Mesenchymal stem cell (in vitro differentiated cells and primary cell): Measurements from ENCODE around the gene C2orf81.
A peak's percentile ranks its signal among the peaks of the same experiment; 100 is the strongest.

ENCODE experiments used
- DNase-seq: peaks from one replicate; pipeline ENCODE4 v3.0.0-alpha.2; 2013
- H2AFZ ChIP-seq: one replicate; pipeline ENCODE4 v1.6.1; 2013; ENCODE audit warnings: low read depth, mild to moderate bottlenecking, control low read depth, inconsistent platforms, low read length, moderate library complexity
- H2AK5ac ChIP-seq: 2 replicates; pipeline ENCODE4 v1.6.1; 2013; ENCODE audit warnings: low read length, moderate library complexity, mild to moderate bottlenecking, inconsistent platforms; ENCODE audit not compliant: severe bottlenecking
- H2BK120ac ChIP-seq: one replicate; pipeline ENCODE4 v1.6.1; 2013; ENCODE audit warnings: low read depth, mild to moderate bottlenecking, inconsistent platforms, low read length, moderate library complexity
- H2BK12ac ChIP-seq, 2 experiments: one replicate each; pipeline ENCODE4 v1.6.1; 2013; ENCODE audit warnings: inconsistent platforms in 2 of 2, low read length in 2 of 2, mild to moderate bottlenecking in 2 of 2, moderate library complexity in 2 of 2, control low read depth in 1 of 2
- H2BK15ac ChIP-seq: one replicate; pipeline ENCODE4 v1.6.1; 2013; ENCODE audit warnings: mild to moderate bottlenecking, low read depth, inconsistent platforms; ENCODE audit not compliant: poor library complexity, severe bottlenecking
- H2BK5ac ChIP-seq: 2 replicates; pipeline ENCODE4 v1.6.1; 2013; ENCODE audit warnings: low read depth, mild to moderate bottlenecking, low read length, control low read depth, inconsistent platforms; ENCODE audit not compliant: poor library complexity, severe bottlenecking
- H3K14ac ChIP-seq, 2 experiments: one replicate each; pipeline ENCODE4 v1.6.1; 2013; ENCODE audit warnings: inconsistent platforms in 2 of 2, low read length in 2 of 2, control low read depth in 1 of 2, mild to moderate bottlenecking in 1 of 2, moderate library complexity in 1 of 2
- H3K18ac ChIP-seq, 2 experiments: one replicate each; pipeline ENCODE4 v1.6.1; 2013; ENCODE audit warnings: inconsistent platforms in 2 of 2, low read length in 2 of 2, control low read depth in 1 of 2, low read depth in 1 of 2, mild to moderate bottlenecking in 1 of 2
- H3K23ac ChIP-seq, 2 experiments: one replicate each; pipeline ENCODE4 v1.6.1; 2013; ENCODE audit warnings: inconsistent platforms in 2 of 2, low read length in 2 of 2, mild to moderate bottlenecking in 2 of 2, moderate library complexity in 2 of 2, control low read depth in 1 of 2
- H3K27ac ChIP-seq: 2 replicates; pipeline ENCODE4 v1.5.1; 2013; ENCODE audit warnings: mild to moderate bottlenecking, moderate library complexity, low read length, control low read depth, inconsistent platforms; ENCODE audit not compliant: poor library complexity, severe bottlenecking
- H3K27me3 ChIP-seq, 2 experiments: 2 replicates each; pipeline versions ENCODE4 v1.6.1 to v1.7.0; 2013; ENCODE audit warnings: low read length in 2 of 2, mild to moderate bottlenecking in 2 of 2, moderate library complexity in 2 of 2, control low read depth in 1 of 2, inconsistent platforms in 1 of 2; ENCODE audit not compliant: control insufficient read depth in 1 of 2, insufficient read depth in 1 of 2
- H3K36me3 ChIP-seq, 2 experiments: 2 replicates each; pipeline versions ENCODE4 v1.6.1 to v1.7.0; 2013; ENCODE audit warnings: low read length in 2 of 2, control low read depth in 1 of 2, inconsistent platforms in 1 of 2, low read depth in 1 of 2, mild to moderate bottlenecking in 1 of 2; ENCODE audit not compliant: insufficient read depth in 2 of 2, control insufficient read depth in 1 of 2
- H3K4ac ChIP-seq, 2 experiments: one replicate each; pipeline ENCODE4 v1.6.1; 2013; ENCODE audit warnings: inconsistent platforms in 2 of 2, low read length in 2 of 2, mild to moderate bottlenecking in 2 of 2, moderate library complexity in 2 of 2, control low read depth in 1 of 2, low read depth in 1 of 2
- H3K4me1 ChIP-seq: 2 replicates; pipeline ENCODE4 v1.6.1; 2013; ENCODE audit warnings: low read depth, low read length, control low read depth; ENCODE audit not compliant: control insufficient read depth, insufficient read depth
- H3K4me2 ChIP-seq: 2 replicates; pipeline ENCODE4 v1.6.1; 2013; ENCODE audit warnings: low read length, mild to moderate bottlenecking, inconsistent platforms; ENCODE audit not compliant: poor library complexity, severe bottlenecking
- H3K4me3 ChIP-seq, 2 experiments: 2 replicates each; pipeline versions ENCODE4 v1.5.1 to v1.7.0; 2013; ENCODE audit warnings: low read length in 2 of 2, mild to moderate bottlenecking in 2 of 2, control low read depth in 1 of 2, low read depth in 1 of 2; ENCODE audit not compliant: insufficient read depth in 1 of 2
- H3K79me1 ChIP-seq: replicated peaks from 2 replicates; pipeline ENCODE4 v1.6.1; 2013; ENCODE audit warnings: mild to moderate bottlenecking, control low read depth, low read length, inconsistent platforms; ENCODE audit not compliant: poor library complexity, severe bottlenecking
- H3K9ac ChIP-seq: 2 replicates; pipeline ENCODE4 v1.7.0; 2013; ENCODE audit warnings: mild to moderate bottlenecking, low read length, moderate library complexity
- H3K9me3 ChIP-seq: 2 replicates; pipeline ENCODE4 v1.7.0; 2013; ENCODE audit warnings: mild to moderate bottlenecking, low read length; ENCODE audit not compliant: control insufficient read depth
- H4K8ac ChIP-seq: one replicate; pipeline ENCODE4 v1.6.1; 2013; ENCODE audit warnings: inconsistent platforms, mild to moderate bottlenecking, low read length, moderate library complexity
- H4K91ac ChIP-seq: one replicate; pipeline ENCODE4 v1.6.1; 2013; ENCODE audit warnings: mild to moderate bottlenecking, low read length, inconsistent platforms
- WGBS: methylation state at CpG from one replicate; pipeline ENCODE4 v1.1.7; 2013; ENCODE audit warnings: mixed read lengths; 5-methylcytosine and 5-hydroxymethylcytosine counted together

C2orf81 gene

GRCh38 chr2:74392449-74392743 lies 29.0 kb downstream of the C2orf81 start:
- Histone ChIP-seq H3K27ac (no peak overlapping the region), H3K23ac (no peak overlapping the region), H2AFZ (peak overlapping the region; percentile 30), H3K4me2 (peak overlapping the region; percentile 80), H3K36me3 (no peaks in the 10 kb centered on the region), H2BK15ac (no peak overlapping the region), H3K27me3 (no peaks in the 10 kb centered on the region), H2AK5ac (no peak overlapping the region), H3K18ac (no peak overlapping the region), H3K14ac (no peak overlapping the region), H3K4me1 (peaks cover 2% of the 10 kb centered on the region), H3K9me3 (no peaks in the 10 kb centered on the region), H4K91ac (peak overlapping the region; percentile 75), H3K4ac (no peak overlapping the region), H2BK5ac (no peak overlapping the region), H3K4me3 (peak overlapping the region in 1 of 2 experiments; percentile 99), H2BK120ac (no peak overlapping the region), H2BK12ac (no peak overlapping the region), H3K79me1 (peaks cover 6% of the 10 kb centered on the region), H4K8ac (peak overlapping the region; percentile 99), H3K9ac (peak overlapping the region; percentile 96)
- WGBS, result 80% methylated on average over 13 of the region's 13 CpGs
- DNase-seq, result no peak

- Histone ChIP-seq H3K9ac (peak overlapping the region; percentile 96), H3K36me3 (no peaks in the 10 kb centered on the region), H3K23ac (peak overlapping the region in 1 of 2 experiments; percentile 14), H3K4me1 (peaks cover 2% of the 10 kb centered on the region), H3K4ac (peak overlapping the region in 1 of 2 experiments; percentile 62), H2AFZ (peak overlapping the region; percentile 30), H3K79me1 (peaks cover 6% of the 10 kb centered on the region), H3K14ac (no peak overlapping the region), H2BK12ac (peak overlapping the region in 1 of 2 experiments; percentile 69), H2BK120ac (peak overlapping the region; percentile 85), H3K27me3 (no peaks in the 10 kb centered on the region), H2AK5ac (no peak overlapping the region), H3K18ac (peak overlapping the region; percentile 86 to 96), H3K4me2 (peak overlapping the region; percentile 80), H2BK5ac (peak overlapping the region; percentile 98), H4K8ac (peak overlapping the region; percentile 99), H4K91ac (peak overlapping the region; percentile 88), H2BK15ac (peak overlapping the region; percentile 80), H3K4me3 (peak overlapping the region; percentile 92 to 99), H3K27ac (peak overlapping the region; percentile 91), H3K9me3 (no peaks in the 10 kb centered on the region)
- 4% methylated on average over 59 of the region's 62 CpGs for WGBS
- peak; percentile 88 for DNase-seq
Observed at GRCh38 chr2:74391580-74392448, 29.6 kb downstream of the C2orf81 start.

- H2BK120ac ChIP-seq, result peak overlapping the region; percentile 85
Observed at GRCh38 chr2:74391209-74391579, 30.2 kb downstream of the C2orf81 start.

GRCh38 chr2:74390606-74391005 lies 30.8 kb downstream of the C2orf81 start:
- DNase-seq, result no peak
- Histone ChIP-seq H2BK12ac (no peak overlapping the region), H2AK5ac (no peak overlapping the region), H3K14ac (no peak overlapping the region), H3K27me3 (no peaks in the 10 kb centered on the region), H3K4me1 (peaks cover 2% of the 10 kb centered on the region), H3K4me2 (peak overlapping the region; percentile 46), H2BK15ac (no peak overlapping the region), H4K8ac (no peak overlapping the region), H3K9me3 (no peaks in the 10 kb centered on the region), H2BK5ac (no peak overlapping the region), H2BK120ac (no peak overlapping the region), H3K4ac (no peak overlapping the region), H3K27ac (no peak overlapping the region), H3K18ac (no peak overlapping the region), H3K36me3 (peaks cover 2% of the 10 kb centered on the region in 2 experiments), H3K4me3 (peak overlapping the region in 1 of 2 experiments; percentile 99), H3K23ac (no peak overlapping the region), H2AFZ (no peak overlapping the region), H3K9ac (peak overlapping the region; percentile 96), H3K79me1 (peaks cover 12% of the 10 kb centered on the region), H4K91ac (no peak overlapping the region)
- WGBS, result 60% methylated on average over 5 of the region's 5 CpGs

More at GRCh38 chr2:74391209-74391579, 30.2 kb downstream of the C2orf81 start:
- no peak overlapping the region for H4K91ac ChIP-seq
- peak overlapping the region; percentile 79 for H3K4me2 ChIP-seq
- H3K79me1 ChIP-seq, result peaks cover 8% of the 10 kb centered on the region
- no peaks in the 10 kb centered on the region for H3K27me3 ChIP-seq
- H2BK5ac ChIP-seq, result no peak overlapping the region
- H3K9ac ChIP-seq, result peak overlapping the region; percentile 96
- H3K14ac ChIP-seq, result no peak overlapping the region
- peak overlapping the region in 1 of 2 experiments; percentile 14 for H3K23ac ChIP-seq
- no peak overlapping the region for H2BK15ac ChIP-seq
- WGBS, result 0% methylated on average over 11 of the region's 11 CpGs
- H3K9me3 ChIP-seq, result no peaks in the 10 kb centered on the region
- no peaks in the 10 kb centered on the region for H3K36me3 ChIP-seq
- no peak overlapping the region for H2AK5ac ChIP-seq
- peak overlapping the region; percentile 18 for H2AFZ ChIP-seq
- H3K4me3 ChIP-seq, result peak overlapping the region; percentile 92 to 99
- H3K4ac ChIP-seq, result peak overlapping the region in 1 of 2 experiments; percentile 40
- no peak overlapping the region for H3K27ac ChIP-seq
- H4K8ac ChIP-seq, result peak overlapping the region; percentile 93
- H3K18ac ChIP-seq, result peak overlapping the region; percentile 86 to 96
- peak; percentile 53 for DNase-seq
- H3K4me1 ChIP-seq, result peaks cover 2% of the 10 kb centered on the region
- H2BK12ac ChIP-seq, result peak overlapping the region in 1 of 2 experiments; percentile 69
